GM19372 (cell line): ENCODE data around the gene ISG15.
A peak's percentile ranks its signal among the peaks of the same experiment; 100 is the strongest.

ENCODE experiments used
- ATAC-seq: cut with Tn5 transposase; IDR thresholded peaks from one replicate; pipeline ENCODE4 v1.9.1; 2021; ENCODE audit warnings: mild to moderate bottlenecking, low read depth, moderate library complexity; ENCODE audit not compliant: unreplicated experiment

Gene ISG15

GRCh38 chr1:1013105-1013921 lies at the start of gene ISG15:
Gene ISG15, plus strand, starts transcription at chr1:1013497. Its CDS starts 77 bp downstream, at chr1:1013574.
- peak; percentile 85 for ATAC-seq

- ATAC-seq, result no peak
Observed at GRCh38 chr1:963746-964525, 49.4 kb upstream of the ISG15 start.

GRCh38 chr1:964691-965525 lies 48.4 kb upstream of the ISG15 start:
- ATAC-seq, result no peak

GRCh38 chr1:965526-966134 lies 47.7 kb upstream of the ISG15 start:
- no peak for ATAC-seq

- ATAC-seq, result no peak
Observed at GRCh38 chr1:966135-966703, 47.1 kb upstream of the ISG15 start, which contains the start of gene PLEKHN1. Gene PLEKHN1, plus strand, starts transcription at chr1:966482. Its CDS starts 50 bp downstream, at chr1:966532.

GRCh38 chr1:966704-967300 lies 46.5 kb upstream of the ISG15 start:
- ATAC-seq, result no peak

GRCh38 chr1:967466-968343 lies 45.6 kb upstream of the ISG15 start:
- no peak for ATAC-seq

- no peak for ATAC-seq
Observed at GRCh38 chr1:969260-969855, 43.9 kb upstream of the ISG15 start.

- no peak for ATAC-seq
Observed at GRCh38 chr1:970242-970972, 42.9 kb upstream of the ISG15 start.

- ATAC-seq, result no peak
Observed at GRCh38 chr1:970973-971730, 42.1 kb upstream of the ISG15 start.

- no peak for ATAC-seq
Observed at GRCh38 chr1:971751-972506, 41.4 kb upstream of the ISG15 start.

GRCh38 chr1:972726-973458 lies 40.4 kb upstream of the ISG15 start:
- no peak for ATAC-seq

GRCh38 chr1:973459-974292 lies 39.6 kb upstream of the ISG15 start:
- no peak for ATAC-seq

GRCh38 chr1:974293-974640 lies 39.0 kb upstream of the ISG15 start:
- ATAC-seq, result no peak
